Measurements from ENCODE around the gene CD74.

DNA sequence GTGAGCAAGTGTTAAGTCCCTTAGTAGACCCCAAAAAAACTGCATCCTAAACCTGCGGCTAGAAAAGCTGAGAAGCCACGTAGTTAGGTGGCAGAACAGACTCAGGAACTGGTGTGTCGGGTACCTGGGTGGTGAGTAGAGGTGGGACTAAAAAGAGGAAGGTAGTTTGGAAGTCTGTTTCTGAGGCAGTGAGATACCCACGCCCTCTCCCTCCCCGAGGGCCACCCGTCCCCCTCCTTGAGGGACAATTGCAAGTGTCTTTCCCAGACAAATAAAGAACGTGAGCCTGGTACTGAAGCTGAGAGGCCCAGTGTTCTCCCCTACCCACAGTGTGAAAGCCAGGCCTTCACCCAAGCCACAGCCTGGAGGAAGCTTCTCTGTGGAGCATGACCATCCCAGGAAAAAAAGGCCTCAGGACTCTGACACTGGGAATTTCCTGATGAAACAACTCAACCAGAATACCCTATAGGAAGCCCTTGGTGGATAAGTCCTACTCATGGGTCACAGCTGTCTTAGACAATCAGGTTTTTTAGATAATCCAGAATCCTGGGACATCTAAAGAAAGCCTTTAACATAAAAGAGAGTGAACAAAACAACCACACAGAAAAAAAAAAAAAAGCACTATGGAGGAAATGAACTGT lies 7.0 kb upstream of the CD74 start:
- TF ChIP-seq GATA2 (IDR thresholded peaks at IDR 0.05; ENCODE audit: low read depth, low read length) (no peak), GATA3 (IDR thresholded peaks at IDR 0.05; ENCODE audit: low read depth, low read length) (no peak)

Data from SH-SY5Y (cell line).